CD4-positive, alpha-beta T cell (primary cell): ENCODE results near the gene CCDC83. TPM values are rescaled to one million over a fixed set of nuclear protein-coding genes. Genes with fewer than 3 reads are reported as not detected.

Experiments used
- ATAC-seq: fragments of 200-7000 bp; cut with Tn5 transposase; one replicate; pipeline ENCODE4 v1.10.0; 2022; ENCODE audit warnings: mild to moderate bottlenecking; ENCODE audit not compliant: poor library complexity
- CTCF ChIA-PET: fragments of 350-600 bp; sonication (Branson Sonifier 250); formaldehyde crosslinking; loops from one replicate; lab custom pipeline; 2021; ENCODE audit warnings: antibody characterized with exemption, inconsistent platforms; lab: Charles Lee
- POLR2A ChIA-PET: fragments of 350-600 bp; sonication (Branson Sonifier 250); formaldehyde crosslinking; loops from one replicate; lab custom pipeline; 2021; ENCODE audit warnings: antibody characterized with exemption, inconsistent platforms; lab: Charles Lee
- DNase-seq, 14 experiments: peaks; one replicate each; pipeline ENCODE4 v3.0.0-alpha.2; 2013 to 2020; ENCODE audit warnings: mixed read lengths in 2 of 14
- H3K27ac ChIP-seq, 2 donors: one replicate each; pipeline versions ENCODE4 v1.5.1 to v1.7.0; 2013; ENCODE audit warnings: low read length in 2 of 2, low read depth in 1 of 2, mild to moderate bottlenecking in 1 of 2
- H3K27me3 ChIP-seq, 2 experiments: 1 replicate in 1 of 2; 2 replicates in 1 of 2; pipeline versions ENCODE4 v1.6.1 to v1.7.0; 2013; ENCODE audit warnings: low read length in 2 of 2, control low read depth in 1 of 2, mild to moderate bottlenecking in 1 of 2, moderate library complexity in 1 of 2; ENCODE audit not compliant: insufficient read depth in 2 of 2, control insufficient read depth in 1 of 2
- H3K36me3 ChIP-seq: one replicate; pipeline ENCODE4 v1.6.1; 2013; ENCODE audit warnings: low read length, control low read depth; ENCODE audit not compliant: insufficient read depth
- H3K4me1 ChIP-seq: one replicate; pipeline ENCODE4 v1.6.1; 2013; ENCODE audit warnings: low read length, control low read depth; ENCODE audit not compliant: insufficient read depth
- H3K4me3 ChIP-seq: one replicate; pipeline ENCODE4 v1.5.1; 2013; ENCODE audit warnings: mild to moderate bottlenecking, low read length, moderate library complexity
- H3K9me3 ChIP-seq, 2 experiments: 1 replicate in 1 of 2; 2 replicates in 1 of 2; pipeline versions ENCODE4 v1.6.1 to v1.7.0; 2013; ENCODE audit warnings: low read length in 2 of 2, mild to moderate bottlenecking in 2 of 2, control low read depth in 1 of 2, moderate library complexity in 1 of 2; ENCODE audit not compliant: control insufficient read depth in 1 of 2, insufficient read depth in 1 of 2
- H3K27ac Mint-ChIP-seq: one replicate; pipeline ENCODE4 v1.8.0; 2020; ENCODE audit warnings: mixed read lengths
- H3K27me3 Mint-ChIP-seq: one replicate; pipeline ENCODE4 v1.8.0; 2021; ENCODE audit warnings: mixed read lengths
- H3K36me3 Mint-ChIP-seq: one replicate; pipeline ENCODE4 v1.8.0; 2021; ENCODE audit warnings: low read depth, mixed read lengths
- H3K4me1 Mint-ChIP-seq: one replicate; pipeline ENCODE4 v1.8.0; 2021; ENCODE audit warnings: low read depth, mixed read lengths
- H3K4me3 Mint-ChIP-seq: one replicate; pipeline ENCODE4 v1.8.0; 2020; ENCODE audit warnings: mild to moderate bottlenecking, mixed read lengths
- H3K9me3 Mint-ChIP-seq: one replicate; pipeline ENCODE4 v1.8.0; 2020; ENCODE audit warnings: mixed read lengths
- intact Hi-C, 2 experiments: fragments of 100-400 bp; cut with DNase I in 1 of 2; cut with micrococcal nuclease in 1 of 2; formaldehyde crosslinking; loops; one replicate each; pipeline versions ENCODE4 v1.15.1 to v1.9.0; 2023 to 2025; cut with DNase I, micrococcal nuclease
- total RNA-seq, 174 experiments: library from RNA in 2 of 174; stranded (reverse) in 2 of 174; gene quantifications; one replicate each; pipeline ENCODE4 v1.2.3 and lab custom pipeline; 2021 to 2026
- TF ChIP-seq, protein P1 (sequence below): fragments of 200-600 bp; IDR thresholded peaks from one replicate; pipeline ENCODE4 v1.8.0; 2022; ENCODE audit warnings: antibody characterized with exemption, mild to moderate bottlenecking

CCDC83 gene
- total RNA-seq, 2 experiments from 2014 or later: not detected

DNA sequence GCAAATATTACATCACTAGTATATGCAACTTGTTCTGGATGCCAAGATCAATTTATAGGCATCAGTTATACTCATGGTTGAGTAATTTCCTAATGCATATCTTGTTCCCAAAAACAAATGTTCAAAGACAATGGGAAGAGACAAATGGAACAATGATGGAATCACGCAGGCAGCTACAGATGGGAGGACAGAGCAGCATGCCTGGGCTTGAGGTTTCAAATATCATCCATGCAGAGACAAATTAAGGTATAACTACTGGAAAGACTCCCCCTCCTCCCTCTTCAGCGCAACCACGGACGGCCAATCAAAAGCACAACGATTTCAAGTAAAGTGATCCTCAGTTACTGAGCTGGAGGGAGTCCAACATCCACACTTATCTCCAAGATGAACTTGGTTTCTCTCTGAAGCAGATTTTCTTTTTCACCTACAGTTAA is 106.8 kb downstream of the CCDC83 start:
- ATAC-seq (no peak), DNase-seq (no peak)
- POLR2A ChIA-PET: no interaction called here
- Mint-ChIP-seq H3K27ac (no peak overlapping the region), H3K27me3 (no peaks in the 10 kb centered on the region), H3K4me3 (no peak overlapping the region), H3K36me3 (peaks cover 97% of the 10 kb centered on the region), H3K4me1 (no peaks in the 10 kb centered on the region), H3K9me3 (no peaks in the 10 kb centered on the region)
- Histone ChIP-seq H3K4me3 (no peak overlapping the region), H3K9me3 (no peaks in the 10 kb centered on the region), H3K27me3 (no peaks in the 10 kb centered on the region), H3K27ac (no peak overlapping the region), H3K4me1 (no peaks in the 10 kb centered on the region), H3K36me3 (peaks cover 92% of the 10 kb centered on the region)
- CTCF ChIA-PET: no interaction called here
- TF ChIP-seq, protein P1, sequence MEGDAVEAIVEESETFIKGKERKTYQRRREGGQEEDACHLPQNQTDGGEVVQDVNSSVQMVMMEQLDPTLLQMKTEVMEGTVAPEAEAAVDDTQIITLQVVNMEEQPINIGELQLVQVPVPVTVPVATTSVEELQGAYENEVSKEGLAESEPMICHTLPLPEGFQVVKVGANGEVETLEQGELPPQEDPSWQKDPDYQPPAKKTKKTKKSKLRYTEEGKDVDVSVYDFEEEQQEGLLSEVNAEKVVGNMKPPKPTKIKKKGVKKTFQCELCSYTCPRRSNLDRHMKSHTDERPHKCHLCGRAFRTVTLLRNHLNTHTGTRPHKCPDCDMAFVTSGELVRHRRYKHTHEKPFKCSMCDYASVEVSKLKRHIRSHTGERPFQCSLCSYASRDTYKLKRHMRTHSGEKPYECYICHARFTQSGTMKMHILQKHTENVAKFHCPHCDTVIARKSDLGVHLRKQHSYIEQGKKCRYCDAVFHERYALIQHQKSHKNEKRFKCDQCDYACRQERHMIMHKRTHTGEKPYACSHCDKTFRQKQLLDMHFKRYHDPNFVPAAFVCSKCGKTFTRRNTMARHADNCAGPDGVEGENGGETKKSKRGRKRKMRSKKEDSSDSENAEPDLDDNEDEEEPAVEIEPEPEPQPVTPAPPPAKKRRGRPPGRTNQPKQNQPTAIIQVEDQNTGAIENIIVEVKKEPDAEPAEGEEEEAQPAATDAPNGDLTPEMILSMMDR: no peak
- intact Hi-C loops: loop anchor here (10.0 kb wide), 3 partner anchors 267 to 367 kb away; partner anchors contain the start of gene CCDC89 (in 1 of the 2)

DNA sequence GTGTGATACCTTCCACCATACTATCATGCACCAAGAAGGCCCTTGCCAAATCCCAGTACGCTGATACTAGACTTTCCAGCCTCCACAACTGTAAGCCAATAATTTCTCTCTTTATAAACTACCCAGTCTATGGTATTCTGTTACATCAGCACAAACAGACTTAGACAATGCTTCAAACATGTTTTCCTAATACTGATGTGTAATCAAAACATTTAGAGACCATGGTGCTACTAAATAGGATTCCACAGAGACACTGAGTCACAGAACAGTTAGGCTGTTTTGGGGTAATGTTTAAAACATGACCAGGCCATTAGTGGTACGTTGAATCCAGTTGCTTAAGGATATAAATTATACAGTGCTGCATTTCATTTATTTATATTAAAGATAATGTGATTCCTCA is 110.0 kb downstream of the CCDC83 start:
- peaks cover 91% of the 10 kb centered on the region for H3K36me3 ChIP-seq
- CTCF ChIA-PET: interaction anchor here (0.9 kb wide), 1 partner anchor 110 kb away, joined by 3 read pairs; the partner anchor contains the start of gene CCDC83

DNA sequence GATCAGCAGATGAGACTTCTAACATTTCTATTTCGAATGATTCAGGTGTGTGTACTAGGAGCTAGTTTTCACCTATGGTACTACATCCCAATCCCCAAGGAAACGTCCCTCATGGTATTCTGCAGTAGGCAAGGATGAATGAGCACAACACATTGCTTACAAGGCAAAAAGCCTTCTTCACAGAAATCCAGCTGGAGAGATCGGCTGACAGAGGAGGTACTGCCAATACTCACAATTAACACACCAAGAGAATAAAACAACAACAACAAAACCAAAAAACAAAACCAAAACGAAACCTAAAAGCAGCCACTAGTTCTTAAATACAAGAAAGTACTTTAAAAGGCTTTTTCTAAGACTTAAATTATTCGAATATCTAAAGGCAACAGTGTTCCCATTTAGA is 112.3 kb downstream of the CCDC83 start:
- no peaks in the 10 kb centered on the region for H3K27me3 ChIP-seq
- Mint-ChIP-seq H3K9me3 (no peaks in the 10 kb centered on the region), H3K27ac (peak overlapping the region; percentile 65), H3K36me3 (peaks cover 95% of the 10 kb centered on the region), H3K27me3 (no peaks in the 10 kb centered on the region), H3K4me1 (peaks cover 27% of the 10 kb centered on the region), H3K4me3 (no peak overlapping the region)
- DNase-seq (no peak), ATAC-seq (no peak)
- H3K36me3 ChIP-seq: peaks cover 90% of the 10 kb centered on the region
- H3K27ac ChIP-seq: no peak overlapping the region
- CTCF ChIA-PET: interaction anchor here (0.6 kb wide), 1 partner anchor 325 kb away, joined by 5 read pairs; no protein-coding TSS in a partner anchor
- H3K9me3 ChIP-seq: no peaks in the 10 kb centered on the region
- no peak overlapping the region for H3K4me3 ChIP-seq
- POLR2A ChIA-PET: no interaction called here
- H3K4me1 ChIP-seq: no peaks in the 10 kb centered on the region
- intact Hi-C loops: loop anchor here (10.0 kb wide), 3 partner anchors 273 to 373 kb away; partner anchors contain the start of gene CCDC89 (in 1 of the 2)
- TF ChIP-seq, protein P1: no peak

More for the DNA sequence above, 110.0 kb downstream of the CCDC83 start:
- ATAC-seq (no peak), DNase-seq (no peak)
- Mint-ChIP-seq H3K4me1 (peaks cover 21% of the 10 kb centered on the region), H3K27me3 (no peaks in the 10 kb centered on the region), H3K36me3 (peaks cover 95% of the 10 kb centered on the region), H3K27ac (peak overlapping the region; percentile 55), H3K4me3 (no peak overlapping the region), H3K9me3 (no peaks in the 10 kb centered on the region)
- POLR2A ChIA-PET: no interaction called here
- Histone ChIP-seq H3K4me3 (no peak overlapping the region), H3K27me3 (no peaks in the 10 kb centered on the region), H3K4me1 (no peaks in the 10 kb centered on the region), H3K27ac (no peak overlapping the region), H3K9me3 (no peaks in the 10 kb centered on the region)
- intact Hi-C loops: loop anchor here (10.0 kb wide), 3 partner anchors 270 to 370 kb away; partner anchors contain the start of gene CCDC89 (in 1 of the 2)
- TF ChIP-seq, protein P1: no peak

Other genes with a start within 250 kb of the CCDC83 start
- 1 to 10 TPM; 2.0 to 2.1 TPM for gene DLG2, start 228.0 kb upstream of the CCDC83 start, total RNA-seq
- 10 to 100 TPM; 16.3 to 16.8 TPM for gene TMEM126B, start 226.8 kb upstream of the CCDC83 start, total RNA-seq
- gene TMEM126A, start 207.4 kb upstream of the CCDC83 start, total RNA-seq: 10 to 100 TPM; 17.0 to 19.5 TPM
- 10 to 100 TPM; 54.8 to 55.9 TPM for gene CREBZF, start 190.3 kb upstream of the CCDC83 start, total RNA-seq
- not detected for gene CCDC89, start 169.2 kb upstream of the CCDC83 start, total RNA-seq
- gene SYTL2, start 44.2 kb upstream of the CCDC83 start, total RNA-seq: 10 to 100 TPM; 35.4 to 36.7 TPM
- gene PICALM, start 213.7 kb downstream of the CCDC83 start, total RNA-seq: 10 to 100 TPM; 73.3 to 77.3 TPM